ENCODE measurements around the gene MEGF11. TPM values are rescaled to one million over a fixed set of nuclear protein-coding genes. Genes with fewer than 3 reads are reported as not detected.

Gene MEGF11
- total RNA-seq, 1 experiment from 2014 or later: not detected

- Histone ChIP-seq H3K9me2 (replicated peaks; ENCODE audit: insufficient read depth, low read length) (no peaks in the 10 kb centered on the region), H4K20me1 (ENCODE audit: insufficient read depth, low read depth, low read length) (no peaks in the 10 kb centered on the region), H3K36me3 (ENCODE audit: insufficient read depth, low read length) (no peaks in the 10 kb centered on the region), H3K9me3 (ENCODE audit: low read length) (no peaks in the 10 kb centered on the region), H2AFZ (ENCODE audit: low read length) (no peak overlapping the region), H3K4me2 (ENCODE audit: low read depth, low read length, poor library complexity, severe bottlenecking) (no peak overlapping the region), H3K79me2 (ENCODE audit: low read length) (no peaks in the 10 kb centered on the region), H3K4me3 (ENCODE audit: low read length) (no peak overlapping the region), H3K9ac (ENCODE audit: low read length) (no peak overlapping the region), H3K27ac (ENCODE audit: low read length) (no peak overlapping the region), H3K27me3 (ENCODE audit: low read length) (no peaks in the 10 kb centered on the region), H3K4me1 (ENCODE audit: low read length) (peaks cover 61% of the 10 kb centered on the region)
- no peak for DNase-seq
Observed at GRCh38 chr15:65919353-65919752, 334.2 kb downstream of the MEGF11 start.

GRCh38 chr15:65918945-65919344 lies 334.6 kb downstream of the MEGF11 start:
- no peaks in the 10 kb centered on the region for H3K9me3 ChIP-seq (ENCODE audit: low read length)

GRCh38 chr15:65918357-65918920 lies 335.1 kb downstream of the MEGF11 start:
- Histone ChIP-seq H2AFZ (ENCODE audit: low read length) (no peak overlapping the region), H3K36me3 (ENCODE audit: insufficient read depth, low read length) (no peaks in the 10 kb centered on the region), H3K9ac (ENCODE audit: low read length) (no peak overlapping the region), H3K4me3 (ENCODE audit: low read length) (no peak overlapping the region), H3K9me3 (ENCODE audit: low read length) (no peaks in the 10 kb centered on the region), H3K4me2 (ENCODE audit: low read depth, low read length, poor library complexity, severe bottlenecking) (no peak overlapping the region), H3K27me3 (ENCODE audit: low read length) (no peaks in the 10 kb centered on the region), H3K9me2 (replicated peaks; ENCODE audit: insufficient read depth, low read length) (no peaks in the 10 kb centered on the region), H3K79me2 (ENCODE audit: low read length) (no peaks in the 10 kb centered on the region), H4K20me1 (ENCODE audit: insufficient read depth, low read depth, low read length) (no peaks in the 10 kb centered on the region), H3K27ac (ENCODE audit: low read length) (no peak overlapping the region), H3K4me1 (ENCODE audit: low read length) (peaks cover 70% of the 10 kb centered on the region)
- DNase-seq: no peak

More at GRCh38 chr15:65918945-65919344, 334.6 kb downstream of the MEGF11 start:
- Histone ChIP-seq H3K36me3 (ENCODE audit: insufficient read depth, low read length) (no peaks in the 10 kb centered on the region), H3K27ac (ENCODE audit: low read length) (no peak overlapping the region), H3K27me3 (ENCODE audit: low read length) (no peaks in the 10 kb centered on the region), H3K4me3 (ENCODE audit: low read length) (no peak overlapping the region), H3K4me1 (ENCODE audit: low read length) (peaks cover 65% of the 10 kb centered on the region), H3K9me2 (replicated peaks; ENCODE audit: insufficient read depth, low read length) (no peaks in the 10 kb centered on the region), H2AFZ (ENCODE audit: low read length) (no peak overlapping the region), H4K20me1 (ENCODE audit: insufficient read depth, low read depth, low read length) (no peaks in the 10 kb centered on the region), H3K79me2 (ENCODE audit: low read length) (no peaks in the 10 kb centered on the region), H3K9ac (ENCODE audit: low read length) (no peak overlapping the region), H3K4me2 (ENCODE audit: low read depth, low read length, poor library complexity, severe bottlenecking) (no peak overlapping the region)
- no peak for DNase-seq

GRCh38 chr15:65917936-65918335 lies 335.6 kb downstream of the MEGF11 start:
- no peak for DNase-seq
- H3K9me2 ChIP-seq (replicated peaks; ENCODE audit: insufficient read depth, low read length): no peaks in the 10 kb centered on the region
- H3K27ac ChIP-seq (ENCODE audit: low read length): no peak overlapping the region
- H3K4me1 ChIP-seq (ENCODE audit: low read length): peaks cover 75% of the 10 kb centered on the region
- H3K4me2 ChIP-seq (ENCODE audit: low read depth, low read length, poor library complexity, severe bottlenecking): no peak overlapping the region
- no peak overlapping the region for H3K4me3 ChIP-seq (ENCODE audit: low read length)
- H3K27me3 ChIP-seq (ENCODE audit: low read length): no peaks in the 10 kb centered on the region
- no peaks in the 10 kb centered on the region for H4K20me1 ChIP-seq (ENCODE audit: insufficient read depth, low read depth, low read length)
- no peaks in the 10 kb centered on the region for H3K9me3 ChIP-seq (ENCODE audit: low read length)
- no peak overlapping the region for H3K9ac ChIP-seq (ENCODE audit: low read length)
- H2AFZ ChIP-seq (ENCODE audit: low read length): no peak overlapping the region
- H3K79me2 ChIP-seq (ENCODE audit: low read length): no peaks in the 10 kb centered on the region
- no peaks in the 10 kb centered on the region for H3K36me3 ChIP-seq (ENCODE audit: insufficient read depth, low read length)

- no peak for DNase-seq
- no peaks in the 10 kb centered on the region for H3K27me3 ChIP-seq (ENCODE audit: low read length)
- no peak overlapping the region for H3K27ac ChIP-seq (ENCODE audit: low read length)
- H4K20me1 ChIP-seq (ENCODE audit: insufficient read depth, low read depth, low read length): no peaks in the 10 kb centered on the region
- no peak overlapping the region for H2AFZ ChIP-seq (ENCODE audit: low read length)
- no peaks in the 10 kb centered on the region for H3K9me3 ChIP-seq (ENCODE audit: low read length)
- H3K9me2 ChIP-seq (replicated peaks; ENCODE audit: insufficient read depth, low read length): no peaks in the 10 kb centered on the region
- peaks cover 75% of the 10 kb centered on the region for H3K4me1 ChIP-seq (ENCODE audit: low read length)
- H3K9ac ChIP-seq (ENCODE audit: low read length): no peak overlapping the region
- H3K36me3 ChIP-seq (ENCODE audit: insufficient read depth, low read length): no peaks in the 10 kb centered on the region
- no peaks in the 10 kb centered on the region for H3K79me2 ChIP-seq (ENCODE audit: low read length)
- H3K4me2 ChIP-seq (ENCODE audit: low read depth, low read length, poor library complexity, severe bottlenecking): no peak overlapping the region
- H3K4me3 ChIP-seq (ENCODE audit: low read length): no peak overlapping the region
Observed at GRCh38 chr15:65917407-65917756, 336.2 kb downstream of the MEGF11 start.

GRCh38 chr15:65916664-65917406 lies 336.7 kb downstream of the MEGF11 start:
- H3K9me3 ChIP-seq (ENCODE audit: low read length): no peaks in the 10 kb centered on the region
- peaks cover 73% of the 10 kb centered on the region for H3K4me1 ChIP-seq (ENCODE audit: low read length)
- H3K4me2 ChIP-seq (ENCODE audit: low read depth, low read length, poor library complexity, severe bottlenecking): no peak overlapping the region
- no peak for DNase-seq
- no peaks in the 10 kb centered on the region for H3K79me2 ChIP-seq (ENCODE audit: low read length)
- H3K9ac ChIP-seq (ENCODE audit: low read length): no peak overlapping the region
- no peak overlapping the region for H3K4me3 ChIP-seq (ENCODE audit: low read length)
- H3K36me3 ChIP-seq (ENCODE audit: insufficient read depth, low read length): no peaks in the 10 kb centered on the region
- H3K27ac ChIP-seq (ENCODE audit: low read length): no peak overlapping the region
- no peak overlapping the region for H2AFZ ChIP-seq (ENCODE audit: low read length)
- H4K20me1 ChIP-seq (ENCODE audit: insufficient read depth, low read depth, low read length): no peaks in the 10 kb centered on the region
- H3K9me2 ChIP-seq (replicated peaks; ENCODE audit: insufficient read depth, low read length): no peaks in the 10 kb centered on the region
- no peaks in the 10 kb centered on the region for H3K27me3 ChIP-seq (ENCODE audit: low read length)

GRCh38 chr15:65916041-65916663 lies 337.4 kb downstream of the MEGF11 start:
- no peaks in the 10 kb centered on the region for H4K20me1 ChIP-seq (ENCODE audit: insufficient read depth, low read depth, low read length)
- no peak overlapping the region for H2AFZ ChIP-seq (ENCODE audit: low read length)
- H3K4me1 ChIP-seq (ENCODE audit: low read length): peaks cover 66% of the 10 kb centered on the region
- no peaks in the 10 kb centered on the region for H3K79me2 ChIP-seq (ENCODE audit: low read length)
- no peaks in the 10 kb centered on the region for H3K9me3 ChIP-seq (ENCODE audit: low read length)
- H3K4me2 ChIP-seq (ENCODE audit: low read depth, low read length, poor library complexity, severe bottlenecking): peak overlapping the region; percentile 49
- H3K9me2 ChIP-seq (replicated peaks; ENCODE audit: insufficient read depth, low read length): no peaks in the 10 kb centered on the region
- no peak overlapping the region for H3K9ac ChIP-seq (ENCODE audit: low read length)
- H3K36me3 ChIP-seq (ENCODE audit: insufficient read depth, low read length): no peaks in the 10 kb centered on the region
- H3K27ac ChIP-seq (ENCODE audit: low read length): no peak overlapping the region
- no peaks in the 10 kb centered on the region for H3K27me3 ChIP-seq (ENCODE audit: low read length)
- no peak overlapping the region for H3K4me3 ChIP-seq (ENCODE audit: low read length)
- no peak for DNase-seq

Measured in Karpas-422 (cell line).